Erythroblast (primary cell): ENCODE data around the gene CAPZA2.

Experiments
- GATA1 ChIP-seq: IDR thresholded peaks from 2 replicates; pipeline ENCODE4 v1.6.1; 2011; ENCODE audit warnings: low read depth, mild to moderate bottlenecking, control low read depth, low read length, moderate library complexity
- POLR2A ChIP-seq: IDR thresholded peaks from 2 replicates; pipeline ENCODE4 v1.6.1; 2011; ENCODE audit warnings: mild to moderate bottlenecking, low read length

DNA sequence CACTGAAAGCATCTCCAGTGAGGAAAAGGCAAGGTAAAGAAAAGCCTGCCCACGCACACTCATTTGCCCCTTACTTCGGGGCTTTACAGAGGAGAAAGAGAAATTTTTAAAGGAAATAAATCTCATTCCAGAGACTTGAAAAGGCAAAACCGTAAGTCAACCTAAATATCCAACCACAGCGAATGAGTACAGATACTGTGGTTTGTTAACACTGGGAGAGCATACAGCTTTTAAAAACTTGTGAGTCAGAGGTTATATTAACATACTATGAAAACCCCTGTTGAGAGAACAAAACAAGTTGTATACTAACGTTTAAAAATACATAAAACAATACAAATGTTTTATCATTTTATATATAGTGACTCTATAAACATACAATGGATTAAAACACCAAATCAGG lies 62.4 kb downstream of the CAPZA2 start:
- TF ChIP-seq POLR2A = no peak
- no peak for TF ChIP-seq GATA1
